Liver (tissue), 9 donors: ENCODE data around the gene MARCHF3. TPM values are rescaled to one million over a fixed set of nuclear protein-coding genes. Genes with fewer than 3 reads are reported as not detected.

Experiments
- DNase-seq: peaks from one replicate; pipeline ENCODE4 v3.0.0-alpha.2; 2017; ENCODE audit warnings: low spot score
- H3K27ac ChIP-seq, 2 donors: one replicate each; pipeline ENCODE4 v1.7.0; 2013; ENCODE audit warnings: inconsistent platforms in 2 of 2, low read length in 2 of 2, control low read depth in 1 of 2, low read depth in 1 of 2, mild to moderate bottlenecking in 1 of 2
- H3K27me3 ChIP-seq, 4 donors: one replicate each; pipeline versions ENCODE4 v1.6.1 to v1.7.0; 2013; ENCODE audit warnings: low read length in 3 of 4, inconsistent platforms in 1 of 4, mild to moderate bottlenecking in 1 of 4, moderate library complexity in 1 of 4; ENCODE audit not compliant: control insufficient read depth in 4 of 4, insufficient read depth in 4 of 4
- H3K36me3 ChIP-seq, 4 donors: one replicate each; pipeline versions ENCODE4 v1.6.1 to v1.7.0; 2013; ENCODE audit warnings: low read length in 3 of 4, mild to moderate bottlenecking in 3 of 4, low read depth in 1 of 4, moderate library complexity in 1 of 4; ENCODE audit not compliant: control insufficient read depth in 4 of 4, insufficient read depth in 3 of 4
- H3K4me1 ChIP-seq, 4 donors: one replicate each; pipeline versions ENCODE4 v1.6.1 to v1.7.0; 2013; ENCODE audit warnings: low read length in 3 of 4, mild to moderate bottlenecking in 3 of 4, moderate library complexity in 1 of 4; ENCODE audit not compliant: control insufficient read depth in 4 of 4, insufficient read depth in 4 of 4
- H3K4me3 ChIP-seq, 3 donors: one replicate each; pipeline versions ENCODE4 v1.6.1 to v1.7.0; 2013; ENCODE audit warnings: low read length in 3 of 3, control low read depth in 1 of 3, low read depth in 1 of 3, mild to moderate bottlenecking in 1 of 3
- H3K9ac ChIP-seq, 2 donors: one replicate each; pipeline ENCODE4 v1.7.0; 2013; ENCODE audit warnings: low read length in 2 of 2, mild to moderate bottlenecking in 2 of 2, moderate library complexity in 2 of 2, control low read depth in 1 of 2, low read depth in 1 of 2
- H3K9me3 ChIP-seq, 4 donors: one replicate each; pipeline versions ENCODE4 v1.6.1 to v1.7.0; 2013; ENCODE audit warnings: low read length in 3 of 4; ENCODE audit not compliant: control insufficient read depth in 4 of 4
- ATF3 ChIP-seq: IDR thresholded peaks from 2 replicates; pipeline ENCODE4 v1.6.1; 2016; ENCODE audit warnings: antibody characterized with exemption
- EGR1 ChIP-seq, 2 donors: IDR thresholded peaks; 2 replicates each; pipeline ENCODE4 v1.6.1; 2016 to 2018; ENCODE audit warnings: antibody characterized with exemption in 2 of 2, low read depth in 2 of 2
- FOXA1 ChIP-seq: IDR thresholded peaks from 2 replicates; pipeline ENCODE4 v1.6.1; 2016; ENCODE audit warnings: antibody characterized with exemption
- FOXA2 ChIP-seq: IDR thresholded peaks from 2 replicates; pipeline ENCODE4 v1.6.1; 2016; ENCODE audit warnings: antibody characterized with exemption
- GABPA ChIP-seq, 2 donors: IDR thresholded peaks in 1 of 2; conservative IDR thresholded peaks in 1 of 2; 2 replicates each; pipeline ENCODE4 v1.6.1; 2016; ENCODE audit warnings: antibody characterized with exemption in 2 of 2, mild to moderate bottlenecking in 1 of 2, moderate library complexity in 1 of 2
- HNF4A ChIP-seq, 2 donors: conservative IDR thresholded peaks; 2 replicates each; pipeline ENCODE4 v1.6.1; 2016; ENCODE audit warnings: antibody characterized with exemption in 2 of 2, mild to moderate bottlenecking in 2 of 2
- HNF4G ChIP-seq: IDR thresholded peaks from 2 replicates; pipeline ENCODE4 v1.6.1; 2016; ENCODE audit warnings: antibody characterized with exemption
- JUND ChIP-seq, 2 donors: IDR thresholded peaks; 2 replicates each; pipeline ENCODE4 v1.6.1; 2016; ENCODE audit warnings: antibody characterized with exemption in 2 of 2
- MAX ChIP-seq: IDR thresholded peaks from 2 replicates; pipeline ENCODE4 v1.6.1; 2016; ENCODE audit warnings: antibody characterized with exemption
- NR2F2 ChIP-seq: IDR thresholded peaks from 2 replicates; pipeline ENCODE4 v1.6.1; 2016; ENCODE audit warnings: antibody characterized with exemption
- RXRA ChIP-seq, 2 donors: IDR thresholded peaks; 2 replicates each; pipeline ENCODE4 v1.6.1; 2017 to 2018; ENCODE audit warnings: antibody characterized with exemption in 2 of 2, mild to moderate bottlenecking in 1 of 2
- SP1 ChIP-seq: IDR thresholded peaks from 2 replicates; pipeline ENCODE4 v1.6.1; 2018; ENCODE audit warnings: antibody characterized with exemption, mild to moderate bottlenecking
- TAF1 ChIP-seq: conservative IDR thresholded peaks from 2 replicates; pipeline ENCODE4 v1.6.1; 2016; ENCODE audit warnings: antibody characterized with exemption, mild to moderate bottlenecking
- YY1 ChIP-seq: IDR thresholded peaks from 2 replicates; pipeline ENCODE4 v1.6.1; 2016; ENCODE audit warnings: antibody characterized with exemption, mild to moderate bottlenecking
- ZBTB33 ChIP-seq: IDR thresholded peaks from 2 replicates; pipeline ENCODE4 v1.6.1; 2016; ENCODE audit warnings: antibody characterized with exemption
- WGBS: extraction: QIAGEN DNeasy Blood & Tissue Kit; methylation state at CpG from one replicate; pipeline ENCODE4 v1.1.7; 2013; 5-methylcytosine and 5-hydroxymethylcytosine counted together
- polyA plus RNA-seq, 2 donors: library from polyadenylated mRNA; stranded (reverse) in 1 of 2; unstranded in 1 of 2; fragments of 200-250 nt in 1 of 2; fragments of >200 nt in 1 of 2; fragmentation: Nextera tagmentation in 1 of 2; extraction: Ambion mirVana in 1 of 2; gene quantifications; one replicate each; pipeline versions ENCODE4 v1.2.1 to v1.2.3, GENCODE V29; 2013 to 2015
- total RNA-seq, 2 donors: library from RNA; depleted of rRNA; stranded (reverse); fragments of >200 nt; gene quantifications; one replicate each; pipeline ENCODE4 v1.2.3, GENCODE V29; 2014
- TF ChIP-seq, protein P1 (sequence below): fragments of 150-350 bp; IDR thresholded peaks from 2 replicates; pipeline ENCODE4 v1.5.1; 2017; ENCODE audit warnings: improper control_type of control experiment, low read depth, low read length; ENCODE audit not compliant: missing input control
- TF ChIP-seq, protein P2 (sequence below): IDR thresholded peaks from 2 replicates; pipeline ENCODE4 v1.6.1; 2016; ENCODE audit warnings: antibody characterized with exemption, mild to moderate bottlenecking
- donor health status: healthy.
- donor health status: healthy.
- donor health status: healthy.
- donor health status: healthy.
- donor health status: healthy.

The MARCHF3 gene
- total and polyA plus RNA-seq, 4 donors = 0.93 to 51.0 (median 1.4) TPM

DNA sequence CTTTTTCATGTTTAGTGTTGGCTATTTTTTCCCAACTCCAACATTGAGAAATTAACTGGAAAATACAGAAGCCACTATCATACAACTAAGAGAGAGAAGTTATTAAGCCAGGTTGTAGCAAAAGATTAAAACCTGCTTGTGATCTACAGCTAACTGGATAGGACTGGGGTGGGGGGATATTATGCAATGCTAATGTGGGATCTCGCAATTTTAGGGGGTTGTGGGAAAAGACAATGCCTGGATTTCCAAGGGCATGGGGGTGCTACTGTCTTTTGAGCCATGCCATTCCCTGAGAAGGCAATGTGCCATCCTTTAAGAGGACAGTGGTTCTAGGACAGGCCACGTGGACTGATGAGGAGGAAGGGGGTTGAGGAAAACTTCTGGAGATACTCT is 46.5 kb downstream of the MARCHF3 start:
- H3K9ac ChIP-seq = no peak overlapping the region
- H3K4me1 ChIP-seq = no peaks in the 10 kb centered on the region
- no peak overlapping the region for H3K27ac ChIP-seq
- DNase-seq = no peak
- H3K27me3 ChIP-seq = no peaks in the 10 kb centered on the region
- H3K4me3 ChIP-seq = no peak overlapping the region
- 94% methylated on average over 2 of the region's 2 CpGs for WGBS
- TF ChIP-seq, protein P1, sequence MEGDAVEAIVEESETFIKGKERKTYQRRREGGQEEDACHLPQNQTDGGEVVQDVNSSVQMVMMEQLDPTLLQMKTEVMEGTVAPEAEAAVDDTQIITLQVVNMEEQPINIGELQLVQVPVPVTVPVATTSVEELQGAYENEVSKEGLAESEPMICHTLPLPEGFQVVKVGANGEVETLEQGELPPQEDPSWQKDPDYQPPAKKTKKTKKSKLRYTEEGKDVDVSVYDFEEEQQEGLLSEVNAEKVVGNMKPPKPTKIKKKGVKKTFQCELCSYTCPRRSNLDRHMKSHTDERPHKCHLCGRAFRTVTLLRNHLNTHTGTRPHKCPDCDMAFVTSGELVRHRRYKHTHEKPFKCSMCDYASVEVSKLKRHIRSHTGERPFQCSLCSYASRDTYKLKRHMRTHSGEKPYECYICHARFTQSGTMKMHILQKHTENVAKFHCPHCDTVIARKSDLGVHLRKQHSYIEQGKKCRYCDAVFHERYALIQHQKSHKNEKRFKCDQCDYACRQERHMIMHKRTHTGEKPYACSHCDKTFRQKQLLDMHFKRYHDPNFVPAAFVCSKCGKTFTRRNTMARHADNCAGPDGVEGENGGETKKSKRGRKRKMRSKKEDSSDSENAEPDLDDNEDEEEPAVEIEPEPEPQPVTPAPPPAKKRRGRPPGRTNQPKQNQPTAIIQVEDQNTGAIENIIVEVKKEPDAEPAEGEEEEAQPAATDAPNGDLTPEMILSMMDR = no peak
- TF ChIP-seq MAX = no peak
- TF ChIP-seq FOXA2 = no peak
- no peak for TF ChIP-seq RXRA (IDR thresholded peaks at IDR 0.05)
- no peak for TF ChIP-seq FOXA1
- no peak for TF ChIP-seq EGR1 (IDR thresholded peaks at IDR 0.05; ENCODE audit: low read depth in 2 of 2)
- no peak for TF ChIP-seq YY1
- TF ChIP-seq ZBTB33 = no peak
- no peak for TF ChIP-seq NR2F2
- no peak for TF ChIP-seq ATF3
- TF ChIP-seq, protein P2, sequence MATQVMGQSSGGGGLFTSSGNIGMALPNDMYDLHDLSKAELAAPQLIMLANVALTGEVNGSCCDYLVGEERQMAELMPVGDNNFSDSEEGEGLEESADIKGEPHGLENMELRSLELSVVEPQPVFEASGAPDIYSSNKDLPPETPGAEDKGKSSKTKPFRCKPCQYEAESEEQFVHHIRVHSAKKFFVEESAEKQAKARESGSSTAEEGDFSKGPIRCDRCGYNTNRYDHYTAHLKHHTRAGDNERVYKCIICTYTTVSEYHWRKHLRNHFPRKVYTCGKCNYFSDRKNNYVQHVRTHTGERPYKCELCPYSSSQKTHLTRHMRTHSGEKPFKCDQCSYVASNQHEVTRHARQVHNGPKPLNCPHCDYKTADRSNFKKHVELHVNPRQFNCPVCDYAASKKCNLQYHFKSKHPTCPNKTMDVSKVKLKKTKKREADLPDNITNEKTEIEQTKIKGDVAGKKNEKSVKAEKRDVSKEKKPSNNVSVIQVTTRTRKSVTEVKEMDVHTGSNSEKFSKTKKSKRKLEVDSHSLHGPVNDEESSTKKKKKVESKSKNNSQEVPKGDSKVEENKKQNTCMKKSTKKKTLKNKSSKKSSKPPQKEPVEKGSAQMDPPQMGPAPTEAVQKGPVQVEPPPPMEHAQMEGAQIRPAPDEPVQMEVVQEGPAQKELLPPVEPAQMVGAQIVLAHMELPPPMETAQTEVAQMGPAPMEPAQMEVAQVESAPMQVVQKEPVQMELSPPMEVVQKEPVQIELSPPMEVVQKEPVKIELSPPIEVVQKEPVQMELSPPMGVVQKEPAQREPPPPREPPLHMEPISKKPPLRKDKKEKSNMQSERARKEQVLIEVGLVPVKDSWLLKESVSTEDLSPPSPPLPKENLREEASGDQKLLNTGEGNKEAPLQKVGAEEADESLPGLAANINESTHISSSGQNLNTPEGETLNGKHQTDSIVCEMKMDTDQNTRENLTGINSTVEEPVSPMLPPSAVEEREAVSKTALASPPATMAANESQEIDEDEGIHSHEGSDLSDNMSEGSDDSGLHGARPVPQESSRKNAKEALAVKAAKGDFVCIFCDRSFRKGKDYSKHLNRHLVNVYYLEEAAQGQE = no peak
- no peak for TF ChIP-seq HNF4A (conservative IDR thresholded peaks at IDR 0.05)
- no peak for TF ChIP-seq SP1
- no peak for TF ChIP-seq TAF1
- TF ChIP-seq HNF4G = no peak
- TF ChIP-seq JUND (IDR thresholded peaks at IDR 0.05) = no peak
- TF ChIP-seq GABPA (IDR thresholded peaks at IDR 0.05 in 1 of 2, conservative IDR thresholded peaks at IDR 0.05 in 1 of 2) = no peak
- H3K36me3 ChIP-seq = no peaks in the 10 kb centered on the region
- H3K9me3 ChIP-seq = no peaks in the 10 kb centered on the region
